Hematopoietic multipotent progenitor cell (in vitro differentiated cells): ENCODE results near the gene LRRC51. TPM values are rescaled to one million over a fixed set of nuclear protein-coding genes. Genes with fewer than 3 reads are reported as not detected.

Source experiments
- DNase-seq, 3 donors: peaks; one replicate each; pipeline ENCODE4 v3.0.0-alpha.2; 2011 to 2015; ENCODE audit warnings: low read depth in 2 of 3, low spot score in 2 of 3
- total RNA-seq: library from RNA; depleted of rRNA; stranded (reverse); fragments of >200 nt; gene quantifications from one replicate; pipeline ENCODE4 v1.2.3, GENCODE V29; 2012

LRRC51 gene
- total RNA-seq = 2.7 TPM

GRCh38 chr11:72080326-72081183 is at the start of gene LRRC51, which contains the start of gene NUMA1:
Gene LRRC51 (plus strand): TSS chr11:72080850. CDS start chr11:72089084, 8,234 bp downstream.
Gene NUMA1 (minus strand): TSS chr11:72080542. CDS start chr11:72035943, 44,599 bp downstream.
- DNase-seq = peak; percentile 95 to 100 (median 100)

GRCh38 chr11:72036687-72037086 is 44.0 kb upstream of the LRRC51 start:
- no peak for DNase-seq

- DNase-seq = no peak
Measured at GRCh38 chr11:72037554-72038311, 42.9 kb upstream of the LRRC51 start.

- no peak for DNase-seq
Measured at GRCh38 chr11:72038491-72038890, 42.2 kb upstream of the LRRC51 start.

GRCh38 chr11:72039031-72039855 is 41.4 kb upstream of the LRRC51 start:
- DNase-seq = no peak

GRCh38 chr11:72039856-72040401 is 40.7 kb upstream of the LRRC51 start:
- DNase-seq = no peak

- DNase-seq = peak; percentile 76 to 93 (median 91)
Measured at GRCh38 chr11:72040491-72041363, 39.9 kb upstream of the LRRC51 start.

GRCh38 chr11:72041364-72042063 is 39.1 kb upstream of the LRRC51 start:
- DNase-seq = peak; percentile 37 to 75 (median 64)

- no peak for DNase-seq
Measured at GRCh38 chr11:72042064-72042745, 38.4 kb upstream of the LRRC51 start.

- no peak for DNase-seq
Measured at GRCh38 chr11:72045849-72046248, 34.8 kb upstream of the LRRC51 start.

GRCh38 chr11:72048766-72049460 is 31.7 kb upstream of the LRRC51 start:
- DNase-seq = no peak

GRCh38 chr11:72058416-72059034 is 22.1 kb upstream of the LRRC51 start:
- no peak for DNase-seq

GRCh38 chr11:72061739-72062396 is 18.8 kb upstream of the LRRC51 start:
- no peak for DNase-seq

GRCh38 chr11:72066855-72067254 is 13.8 kb upstream of the LRRC51 start:
- no peak for DNase-seq

GRCh38 chr11:72067266-72067665 is 13.4 kb upstream of the LRRC51 start:
- no peak for DNase-seq

GRCh38 chr11:72067676-72068075 is 13.0 kb upstream of the LRRC51 start:
- no peak for DNase-seq

- DNase-seq = no peak
Measured at GRCh38 chr11:72069200-72069599, 11.4 kb upstream of the LRRC51 start.
